ENCODE data around the gene PEPD.

The PEPD gene

GRCh38 chr19:33426621-33427361 lies 94.8 kb downstream of the PEPD start:
- DNase-seq: no peak

GRCh38 chr19:33424181-33424580 lies 97.4 kb downstream of the PEPD start:
- DNase-seq: no peak

- no peak for DNase-seq
Observed at GRCh38 chr19:33422369-33423180, 99.0 kb downstream of the PEPD start.

- no peak for DNase-seq
Observed at GRCh38 chr19:33421368-33421767, 100.2 kb downstream of the PEPD start.

- DNase-seq: no peak
Observed at GRCh38 chr19:33420821-33421220, 100.8 kb downstream of the PEPD start.

GRCh38 chr19:33419788-33420130 lies 101.8 kb downstream of the PEPD start:
- no peak for DNase-seq

- no peak for DNase-seq
Observed at GRCh38 chr19:33418871-33419787, 102.5 kb downstream of the PEPD start.

GRCh38 chr19:33418461-33418860 lies 103.1 kb downstream of the PEPD start:
- no peak for DNase-seq

- DNase-seq: no peak
Observed at GRCh38 chr19:33417751-33418150, 103.8 kb downstream of the PEPD start.

GRCh38 chr19:33416307-33417215 lies 105.0 kb downstream of the PEPD start:
- DNase-seq: peak in 26 of 56 donors; percentile 10 to 79 (median 27)

- no peak for DNase-seq
Observed at GRCh38 chr19:33414667-33415605, 106.7 kb downstream of the PEPD start.

- no peak for DNase-seq
Observed at GRCh38 chr19:33413868-33414666, 107.5 kb downstream of the PEPD start.

- no peak for DNase-seq
Observed at GRCh38 chr19:33413426-33413725, 108.2 kb downstream of the PEPD start.

GRCh38 chr19:33412601-33413425 lies 108.8 kb downstream of the PEPD start:
- DNase-seq: peak in 7 of 56 donors; percentile 11 to 75 (median 25)

GRCh38 chr19:33411621-33412180 lies 109.9 kb downstream of the PEPD start:
- no peak for DNase-seq

GRCh38 chr19:33410915-33411401 lies 110.6 kb downstream of the PEPD start:
- no peak for DNase-seq
